SK-N-SH treated with all-trans-retinoic acid at 6 μM for 48 hours (cell line): Measurements from ENCODE around the gene CDH4.

Source experiments
- ATAC-seq: fragments of 200-7000 bp; cut with Tn5 transposase; 3 replicates; pipeline ENCODE4 v1.9.1; 2020; ENCODE audit warnings: mild to moderate bottlenecking, moderate library complexity
- CREB5 ChIP-seq: fragments of 250-450 bp; sonication (Bioruptor Pico); IDR thresholded peaks from 2 replicates; pipeline ENCODE4 v1.5.1; 2020; ENCODE audit warnings: low read depth, mild to moderate bottlenecking, moderate library complexity
- CSDC2 ChIP-seq: fragments of 250-450 bp; sonication (Bioruptor Pico); IDR thresholded peaks from 2 replicates; pipeline ENCODE4 v1.5.0; 2020; ENCODE audit warnings: mild to moderate bottlenecking, moderate library complexity
- CSRNP3 ChIP-seq: fragments of 250-450 bp; sonication (Bioruptor Pico); IDR thresholded peaks from 2 replicates; pipeline ENCODE4 v1.5.1; 2021; ENCODE audit warnings: mild to moderate bottlenecking, moderate library complexity
- ESRRG ChIP-seq: fragments of 250-450 bp; sonication (Bioruptor Pico); IDR thresholded peaks from 2 replicates; pipeline ENCODE4 v1.6.1; 2021; ENCODE audit warnings: mild to moderate bottlenecking
- GLIS3 ChIP-seq: fragments of 250-450 bp; sonication (Bioruptor Pico); IDR thresholded peaks from 2 replicates; pipeline ENCODE4 v1.5.0; 2020; ENCODE audit warnings: mild to moderate bottlenecking, moderate library complexity
- ISL1 ChIP-seq: fragments of 250-450 bp; sonication (Bioruptor Pico); IDR thresholded peaks from 2 replicates; pipeline ENCODE4 v2.1.2; 2022; ENCODE audit warnings: mild to moderate bottlenecking, moderate library complexity
- OSR1 ChIP-seq: fragments of 250-450 bp; sonication (Bioruptor Pico); IDR thresholded peaks from 2 replicates; pipeline ENCODE4 v1.8.0; 2022; ENCODE audit warnings: moderate library complexity, mild to moderate bottlenecking, inconsistent platforms
- PATZ1 ChIP-seq: fragments of 250-450 bp; sonication (Bioruptor Pico); IDR thresholded peaks from 2 replicates; pipeline ENCODE4 v1.8.0; 2020; ENCODE audit warnings: mild to moderate bottlenecking, moderate library complexity, borderline replicate concordance
- POU6F1 ChIP-seq: fragments of 250-450 bp; sonication (Bioruptor Pico); IDR thresholded peaks from 2 replicates; pipeline ENCODE4 v1.8.0; 2021; ENCODE audit warnings: low read depth, mild to moderate bottlenecking, moderate library complexity, borderline replicate concordance
- PPARA ChIP-seq: fragments of 250-450 bp; sonication (Bioruptor Pico); IDR thresholded peaks from 2 replicates; pipeline ENCODE4 v1.5.0; 2020; ENCODE audit warnings: mild to moderate bottlenecking, borderline replicate concordance
- RARB ChIP-seq: fragments of 250-450 bp; sonication (Bioruptor Pico); IDR thresholded peaks from 2 replicates; pipeline ENCODE4 v1.8.0; 2021; ENCODE audit warnings: mild to moderate bottlenecking, moderate library complexity
- SNAI2 ChIP-seq: fragments of 250-450 bp; sonication (Bioruptor Pico); IDR thresholded peaks from 2 replicates; pipeline ENCODE4 v1.5.0; 2020; ENCODE audit warnings: mild to moderate bottlenecking, moderate library complexity
- TOX ChIP-seq: fragments of 250-450 bp; sonication (Bioruptor Pico); IDR thresholded peaks from 2 replicates; pipeline ENCODE4 v1.8.0; 2021; ENCODE audit warnings: mild to moderate bottlenecking, moderate library complexity, borderline replicate concordance
- TSHZ2 ChIP-seq: fragments of 250-450 bp; sonication (Bioruptor Pico); IDR thresholded peaks from 2 replicates; pipeline ENCODE4 v1.5.0; 2020; ENCODE audit warnings: mild to moderate bottlenecking, moderate library complexity
- ZC3H10 ChIP-seq: fragments of 250-450 bp; sonication (Bioruptor Pico); IDR thresholded peaks from 2 replicates; pipeline ENCODE4 v1.5.1; 2021; ENCODE audit warnings: mild to moderate bottlenecking, moderate library complexity
- ZFP3 ChIP-seq: fragments of 250-450 bp; sonication (Bioruptor Pico); IDR thresholded peaks from 2 replicates; pipeline ENCODE4 v1.5.0; 2020; ENCODE audit warnings: mild to moderate bottlenecking, moderate library complexity
- ZFP30 ChIP-seq: fragments of 450-650 bp; formaldehyde crosslinking; IDR thresholded peaks from 2 replicates; pipeline ENCODE4 v1.5.0; 2022; ENCODE audit warnings: mild to moderate bottlenecking, moderate library complexity
- ZNF565 ChIP-seq: fragments of 450-650 bp; formaldehyde crosslinking; conservative IDR thresholded peaks from 2 replicates; pipeline ENCODE4 v1.5.0; 2020; ENCODE audit warnings: low read depth, mild to moderate bottlenecking, moderate library complexity
- ZNF70 ChIP-seq: fragments of 450-650 bp; formaldehyde crosslinking; IDR thresholded peaks from 2 replicates; pipeline ENCODE4 v1.5.0; 2020; ENCODE audit warnings: mild to moderate bottlenecking, moderate library complexity
- ZNF8 ChIP-seq: fragments of 450-650 bp; formaldehyde crosslinking; IDR thresholded peaks from 2 replicates; pipeline ENCODE4 v1.5.0; 2020; ENCODE audit warnings: mild to moderate bottlenecking, moderate library complexity

Gene CDH4

GRCh38 chr20:61670274-61670673 lies 418.2 kb downstream of the CDH4 start (continued):
- TF ChIP-seq POU6F1 (CRISPR knock-in tag): no peak
- no peak for TF ChIP-seq ZNF565 (CRISPR knock-in tag)
- no peak for TF ChIP-seq OSR1
- TF ChIP-seq ISL1: no peak
- no peak for TF ChIP-seq ZC3H10 (CRISPR knock-in tag)

GRCh38 chr20:61671559-61671958 lies 419.5 kb downstream of the CDH4 start:
- no peak for TF ChIP-seq ESRRG (CRISPR knock-in tag)
- no peak for TF ChIP-seq CSDC2 (CRISPR knock-in tag)
- TF ChIP-seq SNAI2 (CRISPR knock-in tag): no peak
- TF ChIP-seq TOX (CRISPR knock-in tag): no peak
- TF ChIP-seq ZFP3 (CRISPR knock-in tag): no peak
- TF ChIP-seq PATZ1 (CRISPR knock-in tag): no peak
- no peak for TF ChIP-seq ZNF8 (CRISPR knock-in tag)
- no peak for TF ChIP-seq GLIS3 (CRISPR knock-in tag)
- no peak for ATAC-seq

- TF ChIP-seq CSRNP3 (CRISPR knock-in tag): no peak
- no peak for TF ChIP-seq GLIS3 (CRISPR knock-in tag)
- no peak for TF ChIP-seq POU6F1 (CRISPR knock-in tag)
- TF ChIP-seq OSR1: no peak
- no peak for TF ChIP-seq CREB5
- TF ChIP-seq SNAI2 (CRISPR knock-in tag): no peak
- no peak for TF ChIP-seq CSDC2 (CRISPR knock-in tag)
- TF ChIP-seq RARB (CRISPR knock-in tag): no peak
- no peak for ATAC-seq
These were observed 421.2 kb downstream of the CDH4 start for GRCh38 chr20:61673152-61673847.

GRCh38 chr20:61674121-61674520 lies 422.1 kb downstream of the CDH4 start:
- no peak for ATAC-seq
- TF ChIP-seq ZFP30 (CRISPR knock-in tag) (no peak), CSDC2 (CRISPR knock-in tag) (no peak)

GRCh38 chr20:61674688-61675087 lies 422.6 kb downstream of the CDH4 start:
- no peak for ATAC-seq
- no peak for TF ChIP-seq GLIS3 (CRISPR knock-in tag)
- no peak for TF ChIP-seq OSR1
- TF ChIP-seq PPARA (CRISPR knock-in tag): no peak
- TF ChIP-seq ZC3H10 (CRISPR knock-in tag): no peak
- TF ChIP-seq PATZ1 (CRISPR knock-in tag): no peak
- no peak for TF ChIP-seq TSHZ2
- no peak for TF ChIP-seq ZNF70
- TF ChIP-seq ZFP3 (CRISPR knock-in tag): no peak
- no peak for TF ChIP-seq ZNF565 (CRISPR knock-in tag)
